RCC 7860 (cell line): ENCODE measurements around the gene FOXS1.
"Not testable (repeated sequence)": the region's sequence is repeated elsewhere in the genome, so short reads cannot be mapped to it uniquely, and the experiment has no call there.

ENCODE experiments used
- DNase-seq: peaks from one replicate; pipeline ENCODE4 v3.0.0-alpha.2; 2015; ENCODE audit warnings: low spot score
- FAIRE-seq: peaks from 2 replicates; lab custom pipeline; 2012; peaks lifted over from hg19 to GRCh38; lab: Jason Lieb, UNC

FOXS1 gene

GRCh38 chr20:31840906-31841816, 4.2 kb downstream of the FOXS1 start:
- no peak for DNase-seq

GRCh38 chr20:31839782-31840487, 5.5 kb downstream of the FOXS1 start:
- FAIRE-seq (no peak), DNase-seq (peak; percentile 14)

More at GRCh38 chr20:31840906-31841816, 4.2 kb downstream of the FOXS1 start:
- no peak for FAIRE-seq

GRCh38 chr20:31838646-31839292, 6.6 kb downstream of the FOXS1 start:
- FAIRE-seq, result no peak
- DNase-seq, result peak; percentile 13

GRCh38 chr20:31837896-31838397, 7.5 kb downstream of the FOXS1 start:
- DNase-seq (peak; percentile 17), FAIRE-seq (no peak)

GRCh38 chr20:31836853-31837608, 8.4 kb downstream of the FOXS1 start:
- FAIRE-seq (no peak), DNase-seq (peak; percentile 11)

GRCh38 chr20:31835977-31836852, 9.2 kb downstream of the FOXS1 start:
- peak; percentile 88 for DNase-seq
- peak; percentile 89 for FAIRE-seq

GRCh38 chr20:31835554-31835953, 9.8 kb downstream of the FOXS1 start:
- DNase-seq (no peak), FAIRE-seq (no peak)

- FAIRE-seq (no peak), DNase-seq (no peak)
Measured at GRCh38 chr20:31833931-31834521, 11.4 kb downstream of the FOXS1 start.

- FAIRE-seq, result no peak
Measured at GRCh38 chr20:31833130-31833930, 12.1 kb downstream of the FOXS1 start.

GRCh38 chr20:31831771-31832306, 13.6 kb downstream of the FOXS1 start:
- no peak for DNase-seq
- FAIRE-seq, result no peak

More at GRCh38 chr20:31833130-31833930, 12.1 kb downstream of the FOXS1 start:
- DNase-seq, result peak; percentile 28

GRCh38 chr20:31831211-31831610, 14.2 kb downstream of the FOXS1 start:
- no peak for DNase-seq
- no peak for FAIRE-seq

GRCh38 chr20:31830406-31830981, 14.9 kb downstream of the FOXS1 start:
- no peak for FAIRE-seq
- DNase-seq, result no peak

- peak; percentile 39 for DNase-seq
- no peak for FAIRE-seq
Measured at GRCh38 chr20:31829731-31830130, 15.7 kb downstream of the FOXS1 start.

- FAIRE-seq, DNase-seq: not testable (repeated sequence)
Measured at GRCh38 chr20:31828016-31828415, 17.4 kb downstream of the FOXS1 start.

GRCh38 chr20:31827059-31827458, 18.3 kb downstream of the FOXS1 start:
- DNase-seq (no peak), FAIRE-seq (no peak)

GRCh38 chr20:31826074-31826473, 19.3 kb downstream of the FOXS1 start:
- no peak for FAIRE-seq
- DNase-seq, result no peak

- DNase-seq (no peak), FAIRE-seq (no peak)
Measured at GRCh38 chr20:31824554-31825313, 20.7 kb downstream of the FOXS1 start.
